Neuron (in vitro differentiated cells): Measurements from ENCODE around the gene RAB7B.

Experiments used
- H2AFZ ChIP-seq: one replicate; pipeline ENCODE4 v1.6.1; 2013; ENCODE audit warnings: low read depth, mild to moderate bottlenecking, inconsistent platforms, low read length, moderate library complexity
- H3K27me3 ChIP-seq: one replicate; pipeline ENCODE4 v1.6.1; 2013; ENCODE audit warnings: low read length; ENCODE audit not compliant: insufficient read depth
- H3K36me3 ChIP-seq: one replicate; pipeline ENCODE4 v1.6.1; 2013; ENCODE audit warnings: low read length; ENCODE audit not compliant: insufficient read depth
- H3K4me1 ChIP-seq: one replicate; pipeline ENCODE4 v1.6.1; 2013; ENCODE audit warnings: low read length; ENCODE audit not compliant: insufficient read depth
- H3K4me3 ChIP-seq: 2 replicates; pipeline ENCODE4 v1.5.1; 2013; ENCODE audit warnings: mild to moderate bottlenecking, low read length, moderate library complexity
- H3K9me3 ChIP-seq: one replicate; pipeline ENCODE4 v1.6.1; 2013; ENCODE audit warnings: low read length

The RAB7B gene

GRCh38 chr1:205928317-205928716 is 74.9 kb downstream of the RAB7B start:
- no peak overlapping the region for H3K4me3 ChIP-seq
- H2AFZ ChIP-seq = no peak overlapping the region
- peaks cover 3% of the 10 kb centered on the region for H3K27me3 ChIP-seq
- H3K4me1 ChIP-seq = peaks cover 2% of the 10 kb centered on the region
- H3K9me3 ChIP-seq = no peaks in the 10 kb centered on the region
- H3K36me3 ChIP-seq = no peaks in the 10 kb centered on the region

GRCh38 chr1:205927676-205928075 is 75.5 kb downstream of the RAB7B start:
- H3K4me3 ChIP-seq = no peak overlapping the region
- H3K9me3 ChIP-seq = no peaks in the 10 kb centered on the region
- peaks cover 3% of the 10 kb centered on the region for H3K27me3 ChIP-seq
- H2AFZ ChIP-seq = no peak overlapping the region
- H3K36me3 ChIP-seq = no peaks in the 10 kb centered on the region
- no peaks in the 10 kb centered on the region for H3K4me1 ChIP-seq

- H3K4me1 ChIP-seq = no peaks in the 10 kb centered on the region
- H3K36me3 ChIP-seq = no peaks in the 10 kb centered on the region
- H2AFZ ChIP-seq = no peak overlapping the region
- H3K27me3 ChIP-seq = peaks cover 3% of the 10 kb centered on the region
- no peaks in the 10 kb centered on the region for H3K9me3 ChIP-seq
- H3K4me3 ChIP-seq = no peak overlapping the region
Observed at GRCh38 chr1:205927247-205927646, 75.9 kb downstream of the RAB7B start.
